Sigmoid colon (tissue), 4 donors: Measurements from ENCODE around the gene QARS1.

Experiments used
- CTCF ChIP-seq, 4 experiments: fragments of 450-650 bp in 3 of 4; fragments of 200-600 bp in 1 of 4; IDR thresholded peaks; one replicate each; pipeline ENCODE4 v1.5.1; 2016 to 2019; ENCODE audit warnings: antibody characterized with exemption in 4 of 4, mild to moderate bottlenecking in 3 of 4, moderate library complexity in 2 of 4
- POLR2AphosphoS5 ChIP-seq, 4 donors: sonication (generic); formaldehyde crosslinking; IDR thresholded peaks; one replicate each; pipeline ENCODE4 v1.6.1; 2017; ENCODE audit warnings: antibody characterized with exemption in 4 of 4

DNA sequence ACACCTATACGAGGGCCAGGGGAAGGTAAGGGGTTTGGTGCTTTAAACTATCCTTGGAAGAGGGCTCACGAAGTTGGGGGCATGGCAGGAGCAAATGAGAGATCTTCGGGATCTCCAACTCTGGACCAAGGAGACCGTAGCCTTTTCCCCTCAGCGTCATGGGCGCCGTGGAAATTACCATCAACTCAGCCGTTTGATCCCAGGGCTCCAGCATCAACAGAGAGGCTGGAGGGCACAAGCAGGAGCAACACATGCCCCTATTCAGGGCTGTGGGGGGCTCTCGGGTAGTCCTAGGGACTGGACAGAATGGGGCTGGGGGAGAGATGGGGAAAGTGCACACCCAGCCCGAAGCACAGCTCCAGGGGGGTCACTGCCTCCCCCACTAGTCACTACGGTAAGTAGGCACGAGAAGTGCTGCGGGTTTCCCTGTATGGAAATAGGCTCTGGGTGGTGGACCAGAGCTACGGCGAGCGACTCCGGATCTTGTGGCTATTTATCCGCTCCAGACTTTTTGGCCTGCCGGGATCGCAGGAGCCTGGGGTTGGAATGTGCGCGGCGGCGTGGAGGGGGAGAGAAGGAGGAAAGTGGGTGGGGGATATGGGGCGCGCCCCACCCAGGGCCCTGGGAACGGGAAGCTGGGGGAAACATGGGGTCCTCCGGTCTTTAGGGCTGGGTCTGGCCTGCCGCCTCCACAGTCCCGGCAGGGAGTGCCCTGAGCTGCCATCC lies 28.8 kb upstream of the QARS1 start:
- TF ChIP-seq POLR2AphosphoS5 (IDR thresholded peaks at IDR 0.05), result peak in 3 of 4 donors; percentile 24 to 63 (median 24)
- no peak for TF ChIP-seq CTCF (IDR thresholded peaks at IDR 0.05)
